Prostate gland (tissue), 2 donors: ENCODE results near the gene AHNAK2. TPM values are rescaled to one million over a fixed set of nuclear protein-coding genes. Genes with fewer than 3 reads are reported as not detected.

Source experiments
- DNase-seq: peaks from one replicate; pipeline ENCODE4 v3.0.0-alpha.2; 2019; ENCODE audit warnings: low spot score
- H3K27ac ChIP-seq, 2 donors: fragments of 200-600 bp; sonication (generic); 2 replicates each; pipeline ENCODE4 v1.5.1; 2017 to 2019
- H3K27me3 ChIP-seq: fragments of 200-600 bp; sonication (generic); replicated peaks from 2 replicates; pipeline ENCODE4 v1.5.1; 2019; ENCODE audit not compliant: insufficient read depth
- H3K36me3 ChIP-seq, 2 donors: fragments of 200-600 bp; sonication (generic); 1 replicate in 1 of 2; 2 replicates in 1 of 2; pipeline versions ENCODE4 v1.5.1 to v1.8.1; 2017 to 2019
- H3K4me1 ChIP-seq: fragments of 200-600 bp; sonication (generic); replicated peaks from 2 replicates; pipeline ENCODE4 v1.5.1; 2019
- H3K4me3 ChIP-seq, 2 donors: fragments of 200-600 bp; sonication (generic); 2 replicates each; pipeline ENCODE4 v1.5.1; 2017 to 2019
- H3K9me3 ChIP-seq: fragments of 200-600 bp; sonication (generic); 2 replicates; pipeline ENCODE4 v1.5.1; 2017
- CTCF ChIP-seq, 4 experiments: fragments of 200-600 bp in 2 of 4; fragments of 450-650 bp in 2 of 4; sonication (generic) in 2 of 4; IDR thresholded peaks; 1 replicate in 3 of 4; 2 replicates in 1 of 4; pipeline ENCODE4 v1.5.1; 2016 to 2019; ENCODE audit warnings: antibody characterized with exemption in 4 of 4, mild to moderate bottlenecking in 2 of 4, moderate library complexity in 2 of 4
- POLR2A ChIP-seq: fragments of 450-650 bp; IDR thresholded peaks from one replicate; pipeline ENCODE4 v1.6.1; 2016; ENCODE audit warnings: antibody characterized with exemption, mild to moderate bottlenecking
- POLR2AphosphoS5 ChIP-seq: sonication (generic); formaldehyde crosslinking; IDR thresholded peaks from one replicate; pipeline ENCODE4 v1.6.1; 2017; ENCODE audit warnings: antibody characterized with exemption
- WGBS: methylation state at CpG from one replicate; pipeline ENCODE4 v1.1.5; 2018; 5-methylcytosine and 5-hydroxymethylcytosine counted together
- intact Hi-C: fragments of 100-400 bp; cut with DNase I; formaldehyde crosslinking; loops from one replicate; pipeline ENCODE4 v1.14.2; 2022
- total RNA-seq, 2 donors: library from RNA; depleted of rRNA; stranded (reverse); fragments of >200 nt; gene quantifications; one replicate each; pipeline ENCODE4 v1.1.0, GENCODE V29; 2016

Gene AHNAK2
- total RNA-seq, 2 donors from 2014 or later, result 18.3 to 27.2 TPM

- no peaks in the 10 kb centered on the region for H3K4me1 ChIP-seq
- no peaks in the 10 kb centered on the region for H3K36me3 ChIP-seq
- no peaks in the 10 kb centered on the region for H3K27me3 ChIP-seq
- intact Hi-C loops, result no loop called here
- H3K27ac ChIP-seq, result no peak overlapping the region
- WGBS, result 70% methylated on average over 19 of the region's 21 CpGs
- H3K4me3 ChIP-seq, result no peak overlapping the region
- no peak for DNase-seq
- TF ChIP-seq POLR2AphosphoS5 (no peak), CTCF (IDR thresholded peaks at IDR 0.05) (no peak), POLR2A (no peak)
- no peaks in the 10 kb centered on the region for H3K9me3 ChIP-seq
Observed at GRCh38 chr14:104926619-104927431, 51.3 kb downstream of the AHNAK2 start.

DNA sequence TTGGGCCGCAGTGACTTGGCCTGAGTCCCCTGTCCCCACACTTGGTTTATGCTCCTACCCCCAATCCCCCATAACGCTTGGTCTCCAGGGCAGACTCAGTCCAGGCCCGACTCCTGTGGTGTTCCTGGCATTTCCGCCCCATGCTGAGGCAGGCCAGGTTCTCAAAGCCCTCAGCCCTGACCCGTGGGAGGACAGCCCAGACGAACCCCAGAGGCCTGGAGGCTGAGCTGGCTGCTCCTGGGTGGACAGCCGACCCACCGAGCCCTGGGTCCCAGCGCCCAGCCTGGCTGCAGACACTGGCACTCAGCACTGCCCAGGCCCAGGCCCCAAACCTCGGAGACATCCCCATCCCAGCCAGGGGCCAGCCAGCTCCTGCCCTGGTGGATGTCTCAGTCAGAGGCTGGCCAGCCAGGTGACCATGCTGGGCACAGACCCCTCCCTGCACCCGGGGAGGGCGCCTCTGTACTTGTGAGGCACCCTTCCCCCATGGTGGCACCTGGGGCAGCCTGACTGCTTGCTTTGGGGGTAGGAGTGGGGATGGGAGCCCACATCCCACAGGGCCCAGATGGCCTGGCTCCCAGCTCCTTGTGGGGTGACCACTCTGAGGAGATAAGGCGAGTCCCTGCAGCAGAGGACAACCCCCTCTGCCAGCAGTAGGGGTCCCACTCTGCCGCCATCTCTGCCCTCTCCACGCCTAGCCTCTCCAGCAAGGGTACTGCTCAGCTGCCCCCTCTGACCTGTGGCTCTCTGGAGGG, 52.1 kb downstream of the AHNAK2 start:
- no peak for DNase-seq
- H3K27ac ChIP-seq, result no peak overlapping the region
- no peaks in the 10 kb centered on the region for H3K4me1 ChIP-seq
- H3K36me3 ChIP-seq, result no peaks in the 10 kb centered on the region
- H3K4me3 ChIP-seq, result no peak overlapping the region
- intact Hi-C loops, result no loop called here
- TF ChIP-seq CTCF (IDR thresholded peaks at IDR 0.05) (no peak), POLR2A (no peak), POLR2AphosphoS5 (no peak)
- 88% methylated on average over 14 of the region's 15 CpGs for WGBS
- no peaks in the 10 kb centered on the region for H3K27me3 ChIP-seq
- H3K9me3 ChIP-seq, result no peaks in the 10 kb centered on the region

DNA sequence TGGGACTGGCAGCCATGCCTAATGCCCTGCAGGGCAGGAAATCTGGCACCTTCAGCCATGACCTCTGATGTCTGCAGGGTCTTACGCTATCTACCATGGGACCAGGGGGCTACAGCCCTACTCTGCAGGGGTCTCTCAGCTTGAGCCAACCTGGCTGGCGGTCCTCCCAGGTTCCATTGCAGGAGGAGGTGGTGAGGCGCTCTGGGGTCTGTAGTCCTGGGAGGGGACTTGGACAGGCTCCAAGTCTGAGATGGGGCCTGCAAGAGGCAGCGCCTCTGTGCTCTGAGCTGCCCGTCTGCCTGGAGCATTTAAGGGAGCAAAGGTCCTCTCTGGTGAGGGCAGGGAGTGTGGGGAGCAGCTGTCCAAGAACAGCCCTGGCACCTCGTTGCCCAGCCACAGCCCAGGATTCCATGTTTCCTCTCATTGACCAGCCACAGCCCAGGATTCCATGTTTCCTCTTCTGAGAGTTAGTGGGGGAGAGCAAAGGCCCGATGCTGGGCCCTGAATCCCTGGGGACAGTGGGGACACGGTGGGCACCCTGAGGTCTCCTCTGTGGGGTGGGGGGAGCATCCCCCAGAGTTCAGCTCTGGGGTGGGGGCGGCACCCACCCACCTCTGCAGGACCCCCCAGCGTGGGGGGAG, 52.8 kb downstream of the AHNAK2 start:
- DNase-seq, result no peak
- TF ChIP-seq POLR2A, result no peak
- no peak for TF ChIP-seq POLR2AphosphoS5
- TF ChIP-seq CTCF (IDR thresholded peaks at IDR 0.05), result no peak
- Histone ChIP-seq H3K27me3 (no peaks in the 10 kb centered on the region), H3K4me3 (no peak overlapping the region), H3K27ac (no peak overlapping the region), H3K36me3 (no peaks in the 10 kb centered on the region), H3K9me3 (no peaks in the 10 kb centered on the region), H3K4me1 (no peaks in the 10 kb centered on the region)
- 90% methylated on average over 5 of the region's 10 CpGs for WGBS
- intact Hi-C loops, result no loop called here

DNA sequence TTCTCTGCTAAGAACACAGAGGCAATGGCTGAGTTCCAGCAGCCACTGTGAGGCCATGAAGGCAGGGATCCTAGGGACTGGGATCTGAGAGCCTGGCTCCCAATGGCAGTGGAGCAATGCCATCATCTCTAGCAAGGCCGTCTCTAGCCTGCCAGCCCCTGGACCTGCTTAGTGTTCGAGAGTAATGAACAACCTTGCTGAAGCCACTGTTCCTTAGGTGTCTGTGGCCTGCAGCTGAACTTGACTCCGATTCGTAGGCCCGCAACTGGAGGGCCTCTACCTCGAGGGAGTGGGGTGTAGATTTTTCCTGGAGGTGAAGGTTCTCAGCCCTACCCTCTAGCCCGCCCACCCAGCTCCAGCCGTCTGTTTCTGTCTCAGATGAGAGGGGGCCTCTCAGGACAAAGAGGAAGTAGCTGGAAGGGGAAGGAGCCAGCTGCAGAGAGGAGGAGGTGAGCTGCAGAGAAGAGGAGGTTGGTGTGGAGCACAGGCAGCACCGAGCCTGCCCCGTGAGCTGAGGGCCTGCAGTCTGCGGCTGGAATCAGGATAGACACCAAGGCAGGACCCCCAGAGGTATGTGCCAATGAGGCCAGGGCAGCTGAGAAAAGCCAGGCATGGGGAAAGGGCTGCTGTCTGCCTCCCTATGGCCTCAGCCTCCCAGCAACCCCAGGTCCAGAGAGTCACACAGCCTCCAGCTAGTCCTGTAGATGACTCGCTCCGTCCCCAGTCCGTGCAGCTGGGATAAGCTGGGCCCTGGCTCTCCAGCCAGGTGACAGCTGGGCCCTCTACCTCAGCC, 53.6 kb downstream of the AHNAK2 start, which contains the start of gene PLD4:
TSS of gene PLD4 (plus strand) at position 459 of the 793 bp plus-strand sequence. CDS start 2,262 bp downstream, outside the sequence.
- DNase-seq, result no peak
- TF ChIP-seq POLR2AphosphoS5 (no peak), CTCF (IDR thresholded peaks at IDR 0.05) (no peak), POLR2A (no peak)
- intact Hi-C loops, result no loop called here
- H3K4me3 ChIP-seq, result no peak within 1 kb of the TSS
- H3K9me3 ChIP-seq, result no peaks in the 10 kb centered on the region
- no peaks in the 10 kb centered on the region for H3K27me3 ChIP-seq
- H3K36me3 ChIP-seq, result no peaks in the 10 kb centered on the region
- no peak within 1 kb of the TSS for H3K27ac ChIP-seq
- H3K4me1 ChIP-seq, result no peaks in the 10 kb centered on the region
- WGBS, result 73% methylated on average over 14 of the region's 14 CpGs
